ENCODE measurements around the gene SLC25A21.

SLC25A21 gene

DNA sequence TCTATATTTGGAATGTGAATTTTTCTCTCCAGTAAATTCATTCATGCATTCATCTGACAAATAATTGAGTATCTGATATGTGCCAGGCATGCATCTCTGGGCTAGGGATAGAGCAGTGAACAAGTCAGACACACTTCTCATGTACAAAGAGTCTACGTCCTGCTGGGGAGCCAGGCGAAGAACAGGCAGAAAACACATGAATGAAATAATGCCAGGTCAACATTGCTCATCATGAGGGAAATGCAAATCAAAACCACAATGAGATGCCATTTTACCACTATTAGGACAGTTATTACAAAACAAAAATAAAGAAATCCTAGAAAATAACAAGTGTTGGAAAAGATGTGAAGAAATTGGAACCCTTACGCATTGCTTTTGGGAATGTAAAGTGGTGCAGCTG is 420.5 kb downstream of the SLC25A21 start:
- Histone ChIP-seq H3K27me3 (ENCODE audit: control insufficient read depth, low read length) (no peaks in the 10 kb centered on the region), H3K4me2 (ENCODE audit: low read length) (no peak overlapping the region), H3F3A (ENCODE audit: control insufficient read depth, insufficient read depth) (no peaks in the 10 kb centered on the region), H3K79me2 (ENCODE audit: control insufficient read depth, low read length) (no peaks in the 10 kb centered on the region), H3K9me3 (ENCODE audit: control insufficient read depth, insufficient read depth, low read length) (no peaks in the 10 kb centered on the region; the same call in 1 of the 2 replicates), H3K9me2 (replicated peaks; ENCODE audit: control insufficient read depth, low read length) (no peaks in the 10 kb centered on the region), H3K4me1 (ENCODE audit: control insufficient read depth, low read length) (no peaks in the 10 kb centered on the region), H3K27ac (ENCODE audit: low read depth, low read length) (no peak overlapping the region), H4K20me1 (ENCODE audit: control insufficient read depth, insufficient read depth, low read depth, low read length) (no peaks in the 10 kb centered on the region), H3K4me3 (ENCODE audit: low read length) (no peak overlapping the region), H3K36me3 (ENCODE audit: control insufficient read depth, low read length) (no peaks in the 10 kb centered on the region)
- no peak for TF ChIP-seq EZH2phosphoT487 (IDR thresholded peaks at IDR 0.05; ENCODE audit: borderline replicate concordance, low read length)
- TF ChIP-seq, protein P1, sequence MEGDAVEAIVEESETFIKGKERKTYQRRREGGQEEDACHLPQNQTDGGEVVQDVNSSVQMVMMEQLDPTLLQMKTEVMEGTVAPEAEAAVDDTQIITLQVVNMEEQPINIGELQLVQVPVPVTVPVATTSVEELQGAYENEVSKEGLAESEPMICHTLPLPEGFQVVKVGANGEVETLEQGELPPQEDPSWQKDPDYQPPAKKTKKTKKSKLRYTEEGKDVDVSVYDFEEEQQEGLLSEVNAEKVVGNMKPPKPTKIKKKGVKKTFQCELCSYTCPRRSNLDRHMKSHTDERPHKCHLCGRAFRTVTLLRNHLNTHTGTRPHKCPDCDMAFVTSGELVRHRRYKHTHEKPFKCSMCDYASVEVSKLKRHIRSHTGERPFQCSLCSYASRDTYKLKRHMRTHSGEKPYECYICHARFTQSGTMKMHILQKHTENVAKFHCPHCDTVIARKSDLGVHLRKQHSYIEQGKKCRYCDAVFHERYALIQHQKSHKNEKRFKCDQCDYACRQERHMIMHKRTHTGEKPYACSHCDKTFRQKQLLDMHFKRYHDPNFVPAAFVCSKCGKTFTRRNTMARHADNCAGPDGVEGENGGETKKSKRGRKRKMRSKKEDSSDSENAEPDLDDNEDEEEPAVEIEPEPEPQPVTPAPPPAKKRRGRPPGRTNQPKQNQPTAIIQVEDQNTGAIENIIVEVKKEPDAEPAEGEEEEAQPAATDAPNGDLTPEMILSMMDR (IDR thresholded peaks at IDR 0.05; ENCODE audit: low read depth, low read length, poor library complexity, severe bottlenecking), result no peak

DNA sequence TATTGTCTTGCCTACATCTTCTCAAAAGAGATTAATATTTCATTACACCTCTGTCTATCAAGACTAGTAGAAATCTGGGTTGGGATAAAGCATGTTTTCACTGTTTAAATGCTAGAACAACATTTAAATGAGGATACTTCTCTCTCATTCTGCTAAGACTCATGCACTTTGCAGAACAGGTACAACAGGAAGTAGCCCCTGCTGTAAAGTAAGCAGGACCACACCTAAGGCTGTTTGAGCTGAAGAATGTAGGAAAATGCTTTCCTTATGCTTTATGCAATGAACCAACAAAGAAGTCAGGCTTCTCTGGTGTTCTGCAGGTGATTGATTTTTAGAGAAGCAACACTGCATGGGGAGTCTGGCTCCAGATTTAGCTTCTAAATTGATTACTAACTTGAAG is 421.3 kb downstream of the SLC25A21 start:
- Histone ChIP-seq H4K20me1 (ENCODE audit: control insufficient read depth, insufficient read depth, low read depth, low read length) (no peaks in the 10 kb centered on the region), H3K4me1 (ENCODE audit: control insufficient read depth, low read length) (no peaks in the 10 kb centered on the region), H3K27ac (ENCODE audit: low read depth, low read length) (no peak overlapping the region), H3K4me2 (ENCODE audit: low read length) (no peak overlapping the region), H3K36me3 (ENCODE audit: control insufficient read depth, low read length) (no peaks in the 10 kb centered on the region), H3F3A (ENCODE audit: control insufficient read depth, insufficient read depth) (no peaks in the 10 kb centered on the region), H3K9me2 (replicated peaks; ENCODE audit: control insufficient read depth, low read length) (no peaks in the 10 kb centered on the region), H3K4me3 (ENCODE audit: low read length) (no peak overlapping the region), H3K27me3 (ENCODE audit: control insufficient read depth, low read length) (no peaks in the 10 kb centered on the region), H3K9me3 (ENCODE audit: control insufficient read depth, insufficient read depth, low read length) (no peaks in the 10 kb centered on the region; the same call in 1 of the 2 replicates), H3K79me2 (ENCODE audit: control insufficient read depth, low read length) (no peaks in the 10 kb centered on the region)
- TF ChIP-seq EZH2phosphoT487 (IDR thresholded peaks at IDR 0.05; ENCODE audit: borderline replicate concordance, low read length), result no peak
- TF ChIP-seq, protein P1 (IDR thresholded peaks at IDR 0.05; ENCODE audit: low read depth, low read length, poor library complexity, severe bottlenecking), result no peak

GRCh38 chr14:36750244-36750643 is 422.2 kb downstream of the SLC25A21 start:
- Histone ChIP-seq H3K9me3 (ENCODE audit: control insufficient read depth, insufficient read depth, low read length) (no peaks in the 10 kb centered on the region; the same call in 1 of the 2 replicates), H4K20me1 (ENCODE audit: control insufficient read depth, insufficient read depth, low read depth, low read length) (no peaks in the 10 kb centered on the region), H3K4me3 (ENCODE audit: low read length) (no peak overlapping the region), H3K9me2 (replicated peaks; ENCODE audit: control insufficient read depth, low read length) (no peaks in the 10 kb centered on the region), H3K4me2 (ENCODE audit: low read length) (no peak overlapping the region), H3K79me2 (ENCODE audit: control insufficient read depth, low read length) (no peaks in the 10 kb centered on the region), H3K27ac (ENCODE audit: low read depth, low read length) (no peak overlapping the region), H3K36me3 (ENCODE audit: control insufficient read depth, low read length) (no peaks in the 10 kb centered on the region), H3F3A (ENCODE audit: control insufficient read depth, insufficient read depth) (no peaks in the 10 kb centered on the region), H3K4me1 (ENCODE audit: control insufficient read depth, low read length) (no peaks in the 10 kb centered on the region), H3K27me3 (ENCODE audit: control insufficient read depth, low read length) (no peaks in the 10 kb centered on the region)
- TF ChIP-seq, protein P1 (IDR thresholded peaks at IDR 0.05; ENCODE audit: low read depth, low read length, poor library complexity, severe bottlenecking), result no peak
- TF ChIP-seq EZH2phosphoT487 (IDR thresholded peaks at IDR 0.05; ENCODE audit: borderline replicate concordance, low read length), result no peak

Measured in DOHH2 (cell line).